Mucosa of stomach (tissue), 1 donor: ENCODE measurements around the gene FARP2.
"Not testable (repeated sequence)": the region's sequence is repeated elsewhere in the genome, so short reads cannot be mapped to it uniquely, and the experiment has no call there.

Experiments used
- H3K27me3 ChIP-seq: one replicate; pipeline ENCODE4 v1.7.0; 2013; ENCODE audit warnings: mild to moderate bottlenecking, low read length; ENCODE audit not compliant: control insufficient read depth, insufficient read depth
- H3K36me3 ChIP-seq: one replicate; pipeline ENCODE4 v1.7.0; 2013; ENCODE audit warnings: low read length; ENCODE audit not compliant: control insufficient read depth, insufficient read depth
- H3K4me1 ChIP-seq: one replicate; pipeline ENCODE4 v1.7.0; 2013; ENCODE audit warnings: mild to moderate bottlenecking, low read length; ENCODE audit not compliant: control insufficient read depth, insufficient read depth
- H3K4me3 ChIP-seq: one replicate; pipeline ENCODE4 v1.7.0; 2013; ENCODE audit warnings: low read length
- H3K9ac ChIP-seq: one replicate; pipeline ENCODE4 v1.7.0; 2013; ENCODE audit warnings: mild to moderate bottlenecking, low read length, moderate library complexity
- H3K9me3 ChIP-seq: one replicate; pipeline ENCODE4 v1.7.0; 2013; ENCODE audit warnings: mild to moderate bottlenecking, low read length, moderate library complexity; ENCODE audit not compliant: control insufficient read depth
- donor health status: Pancreatic carcinoma.

Gene FARP2

DNA sequence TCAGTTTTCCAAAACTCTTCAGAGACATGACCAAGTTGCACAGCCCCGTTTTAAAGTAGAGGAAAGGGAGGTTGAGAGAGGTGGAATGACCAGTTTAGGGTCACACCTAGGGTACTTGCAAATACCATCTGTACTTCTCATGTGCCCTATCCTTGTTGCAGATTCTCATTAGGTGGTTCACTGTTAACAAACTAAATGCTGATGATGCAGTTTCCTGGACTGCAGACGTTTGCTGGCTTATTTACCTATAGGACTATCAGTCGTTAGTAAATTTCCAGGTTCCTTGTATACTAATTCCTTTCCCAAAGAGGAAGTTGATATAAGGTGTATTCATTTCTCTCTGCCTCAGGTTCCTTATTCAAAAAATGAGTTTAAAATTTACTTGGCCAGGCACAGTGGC lies 1.4 kb downstream of the FARP2 start:
- H3K27me3 ChIP-seq, result no peaks in the 10 kb centered on the region
- H3K4me1 ChIP-seq, result peaks cover 49% of the 10 kb centered on the region
- H3K9me3 ChIP-seq, result no peaks in the 10 kb centered on the region
- peaks cover 4% of the 10 kb centered on the region for H3K36me3 ChIP-seq
- no peak overlapping the region for H3K4me3 ChIP-seq
- peak overlapping the region; percentile 5 for H3K9ac ChIP-seq

DNA sequence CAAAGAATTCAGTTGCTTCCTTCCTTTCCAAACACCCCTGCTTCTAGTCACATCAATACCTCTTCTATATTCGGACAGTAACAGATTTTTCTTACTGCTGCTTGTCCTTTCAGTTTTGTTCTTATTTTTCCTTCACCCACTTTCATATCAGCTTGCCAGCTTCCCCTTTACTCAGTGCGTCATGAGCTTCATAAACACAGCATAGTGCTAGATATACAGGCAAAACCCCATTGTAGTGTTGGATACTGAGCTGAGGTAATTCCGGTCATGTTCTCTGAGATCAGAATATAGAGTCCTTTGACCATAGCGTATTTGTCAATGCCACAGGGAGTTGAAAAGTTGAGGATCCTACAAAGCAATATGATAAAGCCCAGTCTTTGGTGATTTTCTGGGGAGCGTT lies 2.4 kb downstream of the FARP2 start:
- no peaks in the 10 kb centered on the region for H3K9me3 ChIP-seq
- peak overlapping the region; percentile 19 for H3K9ac ChIP-seq
- no peak overlapping the region for H3K4me3 ChIP-seq
- no peaks in the 10 kb centered on the region for H3K27me3 ChIP-seq
- peaks cover 53% of the 10 kb centered on the region for H3K4me1 ChIP-seq
- H3K36me3 ChIP-seq, result peaks cover 4% of the 10 kb centered on the region

DNA sequence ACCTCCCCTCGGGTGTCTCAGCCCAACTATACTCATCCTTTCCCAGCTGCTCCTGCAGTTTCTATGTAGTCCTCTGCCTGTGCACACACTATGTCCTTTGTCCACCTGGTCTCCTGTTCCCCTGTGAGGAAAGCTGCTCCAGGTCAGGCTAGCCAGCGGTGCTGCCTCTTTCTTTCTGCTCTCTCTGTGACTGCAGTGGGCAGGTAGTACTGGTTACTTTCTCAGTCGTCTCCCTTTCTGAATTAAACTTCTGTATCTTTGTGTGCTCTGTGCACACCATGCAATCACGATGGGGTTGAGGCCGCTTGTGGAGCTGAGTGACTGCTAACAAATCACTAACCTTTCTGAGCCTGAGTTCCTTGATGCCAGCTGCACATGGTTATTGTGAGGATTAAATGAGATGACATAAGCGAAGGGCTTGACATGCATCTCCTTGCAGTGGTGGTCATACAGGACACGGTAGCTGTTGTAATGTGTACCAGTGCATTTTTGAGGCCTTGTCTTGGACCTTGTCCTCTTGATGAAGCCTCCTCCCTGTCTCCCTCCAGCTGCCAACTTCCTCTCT lies 3.5 kb downstream of the FARP2 start:
- H3K4me1 ChIP-seq, result peaks cover 59% of the 10 kb centered on the region
- H3K9ac ChIP-seq, result peak overlapping the region; percentile 11

DNA sequence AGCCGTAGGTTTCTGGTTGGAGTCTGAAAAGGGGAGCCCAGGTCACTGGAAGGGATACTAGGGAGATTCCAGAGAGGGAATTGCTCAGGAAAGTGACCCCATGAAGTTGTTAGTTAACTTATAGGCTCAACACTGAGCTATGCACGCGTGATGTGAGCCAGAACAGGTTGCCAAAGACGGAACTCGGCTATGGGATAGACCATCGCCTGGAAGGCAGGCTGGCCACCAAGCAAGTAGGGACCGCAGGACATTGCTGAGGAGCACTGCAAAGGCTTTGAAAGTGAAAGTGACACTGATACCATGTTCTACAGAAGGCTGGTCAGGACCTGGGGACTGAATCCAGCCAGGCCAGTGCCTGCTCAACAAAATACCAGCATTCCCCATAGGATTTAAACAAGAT lies 7.3 kb downstream of the FARP2 start:
- Histone ChIP-seq H3K27me3 (no peaks in the 10 kb centered on the region), H3K9ac (peak overlapping the region; percentile 40), H3K4me1 (peaks cover 63% of the 10 kb centered on the region), H3K36me3 (peaks cover 4% of the 10 kb centered on the region), H3K4me3 (peak overlapping the region; percentile 10), H3K9me3 (no peaks in the 10 kb centered on the region)

More for the DNA sequence above, 3.5 kb downstream of the FARP2 start:
- peaks cover 4% of the 10 kb centered on the region for H3K36me3 ChIP-seq
- H3K9me3 ChIP-seq, result no peaks in the 10 kb centered on the region
- H3K4me3 ChIP-seq, result no peak overlapping the region
- H3K27me3 ChIP-seq, result no peaks in the 10 kb centered on the region

DNA sequence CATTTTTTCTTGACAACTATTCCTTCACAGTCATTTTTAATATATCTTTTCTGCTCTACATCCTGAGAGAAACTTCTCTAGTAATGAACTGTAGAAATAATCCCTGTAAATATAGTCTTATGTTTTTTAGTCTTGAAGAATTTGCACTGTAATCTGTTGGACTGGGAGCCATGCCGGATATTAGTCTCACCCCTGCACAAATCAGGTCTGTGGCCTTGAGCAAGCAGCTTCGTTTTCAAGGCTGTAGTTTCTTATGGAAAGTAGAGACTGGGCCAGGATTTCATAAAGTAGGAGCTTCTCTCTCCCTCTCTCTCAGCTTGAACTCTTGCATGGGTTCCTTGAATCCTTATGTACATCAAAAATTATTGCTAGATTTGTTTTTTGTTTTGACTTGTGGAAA lies 8.7 kb downstream of the FARP2 start:
- no peaks in the 10 kb centered on the region for H3K9me3 ChIP-seq
- H3K27me3 ChIP-seq, result no peaks in the 10 kb centered on the region
- no peak overlapping the region for H3K4me3 ChIP-seq
- H3K4me1 ChIP-seq, result peaks cover 54% of the 10 kb centered on the region
- H3K9ac ChIP-seq, result no peak overlapping the region
- peaks cover 4% of the 10 kb centered on the region for H3K36me3 ChIP-seq

DNA sequence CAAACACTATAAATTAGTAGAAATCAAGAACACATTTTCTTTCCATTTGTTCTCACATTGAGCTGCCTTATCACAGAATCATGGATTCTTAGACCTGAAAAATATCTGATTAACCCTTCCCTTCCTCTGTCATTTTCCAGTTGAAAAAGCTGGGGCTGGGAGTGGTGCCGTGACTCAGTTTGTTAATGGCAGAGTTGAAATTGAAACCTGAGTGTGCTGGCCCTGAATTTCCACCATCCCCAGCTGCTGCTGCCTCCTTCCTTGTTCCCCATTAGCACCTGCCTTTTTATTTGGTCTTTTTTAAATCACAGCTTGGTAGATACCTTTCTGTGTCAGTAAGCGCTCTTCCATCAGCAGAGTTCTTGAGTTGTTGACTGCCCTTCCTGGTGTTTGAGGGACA lies 10.6 kb downstream of the FARP2 start:
- Histone ChIP-seq H3K4me1 (peaks cover 63% of the 10 kb centered on the region), H3K9me3 (no peaks in the 10 kb centered on the region), H3K4me3 (no peak overlapping the region), H3K36me3 (no peaks in the 10 kb centered on the region), H3K9ac (no peak overlapping the region), H3K27me3 (no peaks in the 10 kb centered on the region)

DNA sequence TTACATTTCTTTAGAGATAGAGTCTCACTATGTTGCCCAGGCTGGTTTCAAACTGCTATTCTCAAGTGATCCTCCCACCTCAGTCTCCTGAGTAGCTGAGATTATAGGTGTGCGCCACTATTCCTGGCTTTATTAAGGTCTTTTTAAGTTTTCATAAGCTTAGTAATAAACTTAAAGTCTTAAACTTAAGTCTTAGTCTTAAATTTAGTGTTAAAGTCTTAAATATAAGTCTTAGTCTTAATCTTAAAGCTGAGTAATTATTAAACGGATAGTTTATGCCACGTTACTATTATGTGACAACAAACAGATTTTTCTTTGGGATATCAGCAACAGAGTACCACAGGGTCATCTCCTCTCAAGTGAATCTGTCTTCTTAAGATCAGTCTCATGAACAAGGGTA lies 12.6 kb downstream of the FARP2 start:
- Histone ChIP-seq H3K36me3 (no peaks in the 10 kb centered on the region), H3K4me3 (no peak overlapping the region), H3K4me1 (peaks cover 69% of the 10 kb centered on the region), H3K9ac (no peak overlapping the region), H3K27me3 (no peaks in the 10 kb centered on the region), H3K9me3 (no peaks in the 10 kb centered on the region)

DNA sequence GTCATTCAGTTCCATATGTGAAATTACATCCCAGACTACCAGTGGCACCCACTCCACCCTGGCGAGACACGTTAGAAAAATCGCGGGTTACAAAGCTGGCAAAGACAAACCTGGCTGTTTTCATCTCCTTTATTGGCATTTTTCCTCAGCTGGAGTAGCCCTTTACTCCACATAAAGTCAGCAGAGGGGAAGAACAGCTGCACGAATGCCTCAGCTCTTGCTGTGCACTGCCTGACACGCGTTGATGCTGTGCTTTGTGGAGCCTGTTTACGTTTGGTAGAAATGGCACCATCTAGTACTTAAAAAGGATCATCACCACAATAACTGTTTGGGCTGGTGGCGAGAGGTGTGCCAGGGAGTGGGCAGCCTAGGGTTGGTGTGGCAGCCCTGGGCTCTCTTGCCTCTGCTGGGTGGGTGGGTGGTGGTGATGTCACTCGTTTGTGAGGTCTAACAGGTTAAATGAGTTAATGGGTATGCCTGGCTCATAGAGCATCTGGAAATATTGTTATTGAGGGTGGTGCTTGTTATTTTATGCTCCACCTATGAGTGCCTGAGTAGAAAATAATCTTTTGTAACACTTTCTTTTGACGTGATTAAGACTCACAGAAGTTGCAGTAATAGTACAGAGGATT lies 16.4 kb downstream of the FARP2 start:
- Histone ChIP-seq H3K36me3 (no peaks in the 10 kb centered on the region), H3K9me3 (no peaks in the 10 kb centered on the region), H3K4me3 (peak overlapping the region; percentile 10), H3K27me3 (no peaks in the 10 kb centered on the region), H3K4me1 (peaks cover 63% of the 10 kb centered on the region), H3K9ac (peak overlapping the region; percentile 52)

DNA sequence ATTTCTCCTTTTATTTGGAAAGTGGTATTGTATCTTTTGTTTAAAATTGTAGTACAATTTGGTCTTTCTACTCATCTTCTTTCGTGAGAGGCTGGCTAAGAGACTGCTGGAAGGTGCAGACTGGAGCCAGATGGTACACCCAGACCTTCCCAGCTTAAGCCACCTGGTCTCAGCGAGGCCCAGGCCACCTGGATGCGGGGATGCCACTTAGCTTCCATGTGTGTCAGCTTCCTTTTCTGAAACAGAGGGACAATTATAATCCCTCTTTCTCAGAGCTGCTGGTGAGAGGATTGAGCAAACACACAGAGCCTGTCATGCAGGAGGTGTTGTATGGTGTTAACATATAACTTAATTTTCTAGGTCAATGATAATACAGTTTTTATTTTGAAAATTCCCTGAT lies 17.4 kb downstream of the FARP2 start:
- peak overlapping the region; percentile 52 for H3K9ac ChIP-seq
- H3K9me3 ChIP-seq, result no peaks in the 10 kb centered on the region

DNA sequence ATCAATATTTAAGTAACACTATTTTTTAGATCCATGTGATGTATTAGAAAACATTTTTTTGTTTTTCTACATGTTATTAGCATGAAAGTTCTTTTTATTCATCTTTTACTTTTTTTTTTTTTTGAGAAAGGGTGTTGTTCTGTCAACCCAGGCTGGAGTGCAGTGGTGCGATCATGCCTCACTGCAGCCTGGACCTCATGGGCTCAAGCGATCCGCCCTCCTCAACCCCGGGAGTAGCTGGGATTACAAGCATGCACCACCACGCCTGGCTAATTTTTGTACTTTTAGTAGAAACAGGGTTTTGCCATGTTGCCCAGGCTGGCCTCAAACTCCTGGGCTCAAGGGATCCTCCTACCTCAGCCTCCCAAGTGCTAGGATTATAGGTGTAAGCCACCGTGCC lies 17.8 kb downstream of the FARP2 start:
- H3K9me3 ChIP-seq, H3K36me3 ChIP-seq, H3K9ac ChIP-seq, H3K4me3 ChIP-seq, H3K27me3 ChIP-seq: not testable (repeated sequence)
- peaks cover 60% of the 10 kb centered on the region for H3K4me1 ChIP-seq

More for the DNA sequence above, 17.4 kb downstream of the FARP2 start:
- no peaks in the 10 kb centered on the region for H3K36me3 ChIP-seq
- peaks cover 60% of the 10 kb centered on the region for H3K4me1 ChIP-seq
- H3K27me3 ChIP-seq, result no peaks in the 10 kb centered on the region
- H3K4me3 ChIP-seq, result peak overlapping the region; percentile 10

DNA sequence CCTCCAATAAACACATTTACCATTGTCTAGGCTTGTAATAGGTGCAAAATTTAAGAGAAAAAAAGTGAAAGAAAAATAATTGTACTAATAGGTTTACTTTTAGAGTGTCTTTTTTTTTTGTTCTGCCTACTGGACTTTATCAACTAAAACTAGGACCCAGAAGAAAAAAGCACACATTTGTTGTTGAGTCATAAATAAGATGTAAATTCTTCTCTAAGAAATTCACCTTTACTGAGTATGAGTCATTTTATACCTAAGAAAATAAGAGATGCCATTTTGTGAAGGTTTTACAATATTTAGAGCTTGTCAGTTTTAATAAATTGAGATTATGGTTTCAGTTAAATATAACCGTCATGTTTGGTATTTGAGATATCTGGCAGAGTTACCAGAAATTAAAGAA lies 19.2 kb downstream of the FARP2 start:
- H3K4me1 ChIP-seq, result peaks cover 68% of the 10 kb centered on the region
- no peaks in the 10 kb centered on the region for H3K9me3 ChIP-seq
- H3K27me3 ChIP-seq, result no peaks in the 10 kb centered on the region
- no peak overlapping the region for H3K4me3 ChIP-seq
- H3K9ac ChIP-seq, result no peak overlapping the region
- H3K36me3 ChIP-seq, result no peaks in the 10 kb centered on the region

DNA sequence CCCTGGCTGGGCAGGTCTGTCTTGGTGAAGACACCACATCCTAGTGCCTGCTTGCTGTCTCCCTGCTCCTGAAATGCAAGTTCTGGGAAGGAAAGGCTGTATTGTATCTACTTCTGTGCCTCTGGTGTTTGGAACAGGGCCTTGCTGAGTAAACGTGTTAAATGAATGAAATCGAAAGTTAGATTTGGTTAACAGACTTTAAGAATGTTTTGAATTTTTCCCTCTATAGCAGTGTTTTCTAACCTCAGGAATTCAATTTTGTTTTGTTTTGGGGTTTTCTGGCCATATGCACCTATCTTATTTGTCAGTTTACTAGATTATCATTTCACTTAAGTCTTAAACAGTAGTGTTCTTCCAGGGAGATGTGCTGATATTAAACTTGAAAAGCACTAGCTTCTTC lies 20.7 kb downstream of the FARP2 start:
- peaks cover 57% of the 10 kb centered on the region for H3K4me1 ChIP-seq
- no peaks in the 10 kb centered on the region for H3K9me3 ChIP-seq

DNA sequence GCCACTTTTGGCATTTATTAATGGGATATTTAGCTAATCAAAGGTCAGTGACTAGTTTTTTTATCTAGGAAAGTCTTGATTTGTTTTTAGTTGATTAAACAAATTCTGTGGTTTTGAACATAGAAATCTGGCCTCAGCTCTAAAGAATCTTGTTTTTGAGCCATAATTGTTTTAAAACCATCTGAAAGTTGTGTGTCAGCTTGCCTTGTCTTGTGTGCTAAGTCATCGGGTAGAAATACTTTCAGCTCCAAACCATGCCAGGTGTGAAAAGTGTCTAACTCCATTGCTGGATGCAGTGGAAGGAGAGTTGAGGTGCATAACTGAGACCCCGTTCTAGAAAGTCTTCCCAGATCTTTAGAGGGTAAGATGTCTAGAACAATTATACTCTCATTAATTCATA lies 22.7 kb downstream of the FARP2 start:
- peaks cover 5% of the 10 kb centered on the region for H3K36me3 ChIP-seq
- H3K4me3 ChIP-seq, result no peak overlapping the region
- no peaks in the 10 kb centered on the region for H3K9me3 ChIP-seq
- peaks cover 39% of the 10 kb centered on the region for H3K4me1 ChIP-seq
- no peaks in the 10 kb centered on the region for H3K27me3 ChIP-seq
- no peak overlapping the region for H3K9ac ChIP-seq

More for the DNA sequence above, 20.7 kb downstream of the FARP2 start:
- Histone ChIP-seq H3K9ac (no peak overlapping the region), H3K4me3 (no peak overlapping the region), H3K36me3 (no peaks in the 10 kb centered on the region), H3K27me3 (no peaks in the 10 kb centered on the region)
